H1 (cell line): Measurements from ENCODE around the gene CPT1A. TPM values are rescaled to one million over a fixed set of nuclear protein-coding genes. Genes with fewer than 3 reads are reported as not detected.

Source experiments
- CTCF ChIA-PET: fragments of 300-600 bp; sonication (Branson Sonifier 250); formaldehyde crosslinking; loops from one replicate; lab custom pipeline; 2021; ENCODE audit not compliant: partially characterized antibody; lab: Charles Lee
- POLR2A ChIA-PET: fragments of 300-600 bp; sonication (Branson Sonifier 250); formaldehyde crosslinking; loops from one replicate; lab custom pipeline; 2021; ENCODE audit warnings: inconsistent platforms; ENCODE audit not compliant: partially characterized antibody; lab: Charles Lee
- DNase-seq, 2 experiments: peaks; one replicate each; pipeline versions ENCODE4 v3.0.0 to v3.0.0-alpha.2; 2010 to 2022; ENCODE audit warnings: low spot score in 2 of 2, low read depth in 1 of 2, mixed read lengths in 1 of 2
- FAIRE-seq: peaks from 2 replicates; lab custom pipeline; 2011; peaks lifted over from hg19 to GRCh38; lab: Jason Lieb, UNC
- H2AFZ ChIP-seq: 2 replicates; pipeline ENCODE4 v1.8.1; 2012; ENCODE audit warnings: low read length, inconsistent platforms
- H2AK5ac ChIP-seq: 2 replicates; pipeline ENCODE4 v1.6.1; 2013; ENCODE audit warnings: low read depth, low read length
- H2BK120ac ChIP-seq: replicated peaks from 2 replicates; pipeline ENCODE3; 2013; ENCODE audit warnings: low read depth, low read length, inconsistent platforms
- H2BK12ac ChIP-seq: 2 replicates; pipeline ENCODE4 v1.6.1; 2013; ENCODE audit warnings: low read depth, low read length
- H2BK15ac ChIP-seq: 2 replicates; pipeline ENCODE4 v1.6.1; 2013; ENCODE audit warnings: low read length
- H2BK20ac ChIP-seq: 2 replicates; pipeline ENCODE4 v1.6.1; 2013; ENCODE audit warnings: low read length
- H2BK5ac ChIP-seq: 2 replicates; pipeline ENCODE4 v1.6.1; 2013; ENCODE audit warnings: low read depth, low read length
- H3K14ac ChIP-seq: 2 replicates; pipeline ENCODE4 v1.6.1; 2013; ENCODE audit warnings: inconsistent platforms; ENCODE audit not compliant: insufficient read length
- H3K18ac ChIP-seq: 2 replicates; pipeline ENCODE4 v1.6.1; 2013; ENCODE audit warnings: low read length; ENCODE audit errors: extremely low read depth
- H3K23ac ChIP-seq: 2 replicates; pipeline ENCODE4 v1.6.1; 2013; ENCODE audit warnings: inconsistent platforms; ENCODE audit not compliant: insufficient read length
- H3K23me2 ChIP-seq: 2 replicates; pipeline ENCODE4 v1.6.1; 2013; ENCODE audit warnings: low read depth, low read length
- H3K27ac ChIP-seq: 2 replicates; pipeline ENCODE4 v1.6.1; 2011; ENCODE audit warnings: low read depth, low read length, inconsistent platforms
- H3K27me3 ChIP-seq, 4 experiments: replicated peaks in 1 of 4; 1 replicate in 1 of 4; 2 replicates in 3 of 4; pipeline versions ENCODE4 v1.6.1 to v1.8.1; 2011 to 2013; ENCODE audit warnings: low read length in 3 of 4, mild to moderate bottlenecking in 3 of 4, inconsistent platforms in 2 of 4, mixed read lengths in 2 of 4, moderate library complexity in 1 of 4; ENCODE audit not compliant: control insufficient read depth in 3 of 4, insufficient read depth in 3 of 4; ENCODE audit errors: extremely low read depth in 1 of 4
- H3K36me3 ChIP-seq, 4 experiments: 2 replicates each; pipeline versions ENCODE4 v1.6.1 to v1.8.1; 2011 to 2013; ENCODE audit warnings: mild to moderate bottlenecking in 4 of 4, low read length in 3 of 4, moderate library complexity in 2 of 4, control low read depth in 1 of 4, inconsistent platforms in 1 of 4; ENCODE audit not compliant: insufficient read depth in 4 of 4, control insufficient read depth in 2 of 4
- H3K4ac ChIP-seq: replicated peaks from 2 replicates; pipeline ENCODE3; 2013; ENCODE audit warnings: low read length, low read depth, mixed read lengths, inconsistent platforms; ENCODE audit not compliant: insufficient read length
- H3K4me1 ChIP-seq, 4 experiments: replicated peaks in 1 of 4; 1 replicate in 1 of 4; 2 replicates in 3 of 4; pipeline versions ENCODE4 v1.6.1 to v1.8.1; 2011 to 2013; ENCODE audit warnings: low read length in 3 of 4, inconsistent platforms in 2 of 4, mixed read lengths in 1 of 4; ENCODE audit not compliant: insufficient read depth in 4 of 4, control insufficient read depth in 3 of 4
- H3K4me2 ChIP-seq, 2 experiments: 2 replicates each; pipeline versions ENCODE4 v1.6.1 to v1.8.1; 2011 to 2013; ENCODE audit warnings: low read depth in 2 of 2, low read length in 2 of 2, control low read depth in 1 of 2, inconsistent platforms in 1 of 2, mild to moderate bottlenecking in 1 of 2; ENCODE audit not compliant: insufficient read depth in 1 of 2
- H3K4me3 ChIP-seq, 4 experiments: fragments of 200-600, 300-600 bp in 1 of 4; sonication (generic), shearing (Covaris generic), sonication (Bioruptor Twin) in 1 of 4; 2 replicates each; pipeline versions ENCODE4 v1.5.1 to v1.8.1; 2011 to 2016; ENCODE audit warnings: low read length in 4 of 4, low read depth in 3 of 4, control low read depth in 2 of 4, inconsistent platforms in 2 of 4, mild to moderate bottlenecking in 2 of 4, mixed read lengths in 1 of 4, moderate library complexity in 1 of 4; ENCODE audit not compliant: insufficient read depth in 2 of 4; ENCODE audit errors: extremely low read depth in 1 of 4
- H3K56ac ChIP-seq: replicated peaks from 2 replicates; pipeline ENCODE3; 2013; ENCODE audit warnings: low read depth, mild to moderate bottlenecking, mixed read lengths, low read length, inconsistent platforms; ENCODE audit not compliant: insufficient read length
- H3K79me1 ChIP-seq: 2 replicates; pipeline ENCODE4 v1.6.1; 2013; ENCODE audit warnings: low read depth, low read length, control low read depth
- H3K79me2 ChIP-seq, 2 experiments: 2 replicates each; pipeline versions ENCODE4 v1.6.1 to v1.8.1; 2012 to 2013; ENCODE audit warnings: low read length in 2 of 2, mild to moderate bottlenecking in 2 of 2, inconsistent platforms in 1 of 2; ENCODE audit not compliant: insufficient read depth in 2 of 2, control insufficient read depth in 1 of 2
- H3K9ac ChIP-seq, 4 experiments: replicated peaks in 1 of 4; 1 replicate in 1 of 4; 2 replicates in 3 of 4; pipeline versions ENCODE4 v1.6.1 to v1.8.1; 2011 to 2013; ENCODE audit warnings: low read depth in 3 of 4, low read length in 3 of 4, control low read depth in 2 of 4, mild to moderate bottlenecking in 2 of 4, moderate library complexity in 2 of 4, inconsistent platforms in 1 of 4; ENCODE audit errors: extremely low read depth in 1 of 4
- H3K9me3 ChIP-seq, 2 experiments: 2 replicates each; pipeline versions ENCODE4 v1.6.1 to v1.8.1; 2012 to 2013; ENCODE audit warnings: mild to moderate bottlenecking in 2 of 2, moderate library complexity in 2 of 2, control low read depth in 1 of 2, inconsistent platforms in 1 of 2, low read depth in 1 of 2, low read length in 1 of 2, mixed read lengths in 1 of 2; ENCODE audit not compliant: insufficient read depth in 2 of 2
- H4K20me1 ChIP-seq, 2 experiments: replicated peaks in 1 of 2; 2 replicates each; pipeline versions ENCODE3 to v1.8.1; 2011 to 2013; ENCODE audit warnings: inconsistent platforms in 2 of 2, low read length in 2 of 2, mild to moderate bottlenecking in 1 of 2; ENCODE audit not compliant: insufficient read depth in 2 of 2, control insufficient read depth in 1 of 2
- H4K5ac ChIP-seq: 2 replicates; pipeline ENCODE4 v1.6.1; 2013; ENCODE audit warnings: low read length, low read depth, mixed read lengths, inconsistent platforms; ENCODE audit not compliant: insufficient read length
- H4K8ac ChIP-seq: 2 replicates; pipeline ENCODE4 v1.8.0; 2013; ENCODE audit warnings: mild to moderate bottlenecking, moderate library complexity, low read length, inconsistent platforms; ENCODE audit not compliant: insufficient read depth; ENCODE audit errors: extremely low read depth
- H4K91ac ChIP-seq: replicated peaks from 2 replicates; pipeline ENCODE3; 2013; ENCODE audit warnings: low read length, mixed read lengths, inconsistent platforms; ENCODE audit not compliant: insufficient read length
- POLR2A ChIP-seq, 2 experiments: IDR thresholded peaks; 1 replicate in 1 of 2; 2 replicates in 1 of 2; pipeline ENCODE4 v1.6.1; 2011; ENCODE audit warnings: low read depth in 2 of 2, low read length in 2 of 2, mild to moderate bottlenecking in 2 of 2; ENCODE audit errors: control extremely low read depth in 1 of 2
- TEAD4 ChIP-seq: IDR thresholded peaks from 2 replicates; pipeline ENCODE4 v1.6.1; 2012; ENCODE audit warnings: low read depth, low read length, inconsistent platforms, mixed read lengths
- WGBS, 2 experiments: shearing (Covaris generic) in 1 of 2; methylation state at CpG; one replicate each; pipeline versions ENCODE4 v1.1.6 to v1.1.7; 2013 to 2015; ENCODE audit warnings: low lambda C conversion rate in 2 of 2, mixed read lengths in 2 of 2, inconsistent platforms in 1 of 2, low coverage in 1 of 2, missing lambda C conversion rate in 1 of 2; ENCODE audit not compliant: insufficient replicate concordance in 2 of 2, insufficient coverage in 1 of 2, insufficient read length in 1 of 2; ENCODE audit errors: extremely low coverage in 1 of 2, missing lambda C conversion rate in 1 of 2; 5-methylcytosine and 5-hydroxymethylcytosine counted together
- polyA plus RNA-seq, 7 experiments: library from polyadenylated mRNA; depleted of rRNA in 3 of 7; stranded (reverse) in 5 of 7; unstranded in 2 of 7; fragments of >200 nt in 5 of 7; fragments of 200-250 nt in 2 of 7; gene quantifications; 1 replicate in 5 of 7; 2 replicates in 1 of 7; 4 replicates in 1 of 7; pipeline versions ENCODE4 v1.2.1 to v1.2.3, GENCODE V29; 2011 to 2013; ENCODE audit warnings: missing spikeins in 2 of 7, mixed read lengths in 2 of 7
- total RNA-seq: library from RNA; stranded (reverse); fragmentation: NEBNext Ultra II Directional; extraction: Animal tissue kit (Norgen Biotek cat#: 25700); gene quantifications from 2 replicates; pipeline ENCODE4 v1.2.1, GENCODE V29; 2021

The CPT1A gene
- total and polyA plus RNA-seq, 2 of the 8 experiments (the other 6 are each of a cell fraction or from before 2014, with no cell fraction given): 2.9 to 12.2 TPM

GRCh38 chr11:68863553-68864265, 22.0 kb upstream of the CPT1A start:
- Histone ChIP-seq H3K4me3 (no peak overlapping the region), H4K20me1 (no peaks in the 10 kb centered on the region), H3K4me1 (peaks cover 0 to 7% (median 4%) of the 10 kb centered on the region in 4 experiments; a peak in 3 of 7 replicates), H3K18ac (no peak overlapping the region), H3K14ac (no peak overlapping the region), H4K91ac (no peak overlapping the region), H3K4me2 (no peak overlapping the region), H4K8ac (no peak overlapping the region), H3K23ac (no peak overlapping the region), H3K79me2 (no peaks in the 10 kb centered on the region), H3K4ac (no peak overlapping the region), H3K9me3 (peaks cover 0 to 6% of the 10 kb centered on the region in 2 experiments; a peak in 1 of 4 replicates), H3K9ac (no peak overlapping the region), H2BK12ac (no peak overlapping the region), H3K23me2 (no peaks in the 10 kb centered on the region), H3K27me3 (no peaks in the 10 kb centered on the region), H3K56ac (no peak overlapping the region), H3K27ac (no peak overlapping the region), H3K36me3 (no peaks in the 10 kb centered on the region), H2AFZ (no peak overlapping the region), H2BK5ac (no peak overlapping the region), H2BK15ac (no peak overlapping the region), H2BK120ac (no peak overlapping the region), H4K5ac (no peak overlapping the region), H2AK5ac (no peak overlapping the region), H2BK20ac (no peak overlapping the region), H3K79me1 (no peaks in the 10 kb centered on the region)
- POLR2A ChIA-PET: no interaction called here
- no peak for DNase-seq
- TF ChIP-seq TEAD4 (no peak), POLR2A (IDR thresholded peaks at IDR 0.05; ENCODE audit: control extremely low read depth in 1 of 2, low read depth in 2 of 2, low read length in 2 of 2) (no peak)
- 87% methylated on average over 3 of the region's 3 CpGs; no CpG with 5 or more reads in 1 of the 2 experiments for WGBS, 2 experiments
- FAIRE-seq: no peak
- CTCF ChIA-PET: no interaction called here
